Measurements from ENCODE around the gene ZNF22.

The ZNF22 gene

DNA sequence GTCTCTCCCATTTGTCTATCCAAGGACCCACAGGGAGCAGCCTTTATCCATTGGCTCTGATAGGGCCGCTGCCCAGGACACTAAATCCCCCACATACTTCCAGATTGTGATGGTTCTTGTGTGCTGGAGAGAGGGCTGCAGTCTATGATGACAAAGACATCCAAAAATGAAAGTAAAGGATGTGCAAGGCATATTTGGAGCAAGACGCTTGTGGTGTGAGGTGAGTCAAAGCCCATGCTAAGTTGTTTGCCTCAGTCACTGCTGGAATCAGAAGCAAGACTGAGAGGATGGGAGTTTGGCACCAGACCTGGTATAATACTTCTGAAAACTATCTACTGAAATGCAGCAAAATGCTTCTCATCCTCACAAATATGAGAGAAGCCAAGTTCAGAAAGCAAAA lies 22.7 kb downstream of the ZNF22 start:
- no CpG with 5 or more reads among the region's 2 CpGs for WGBS, 2 donors (ENCODE audit: extremely low coverage in 2 of 2, insufficient read length in 2 of 2, insufficient replicate concordance in 1 of 2)
- H3K27ac ChIP-seq (replicated peaks; ENCODE audit: low read length): no peak overlapping the region
- DNase-seq (ENCODE audit: low spot score): no peak

DNA sequence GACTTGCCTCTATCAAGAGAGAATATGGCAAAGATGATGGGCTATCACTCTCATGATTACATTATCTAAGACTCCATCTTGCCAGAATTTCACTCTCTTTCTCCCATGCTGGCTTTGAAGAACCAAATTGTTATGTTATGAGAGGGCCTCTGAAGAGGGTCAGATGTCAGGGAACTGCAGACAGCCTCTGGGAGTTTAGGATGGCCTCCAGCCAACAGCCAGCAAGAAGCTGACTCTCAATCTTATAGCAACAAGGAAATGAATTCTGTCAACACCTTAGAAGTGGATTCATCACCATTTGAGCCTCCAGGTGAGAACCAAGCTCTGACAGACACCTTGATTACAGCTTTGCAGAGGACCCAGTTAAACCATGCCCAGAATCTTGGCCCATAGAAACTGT lies 33.6 kb downstream of the ZNF22 start:
- no peak overlapping the region for H3K4me3 ChIP-seq (ENCODE audit: low read length in 2 of 2)
- H3K36me3 ChIP-seq (replicated peaks in 1 of 2; ENCODE audit: control insufficient read depth in 2 of 2, insufficient read depth in 2 of 2, low read length in 2 of 2): no peaks in the 10 kb centered on the region
- no peak overlapping the region for H2BK12ac ChIP-seq (ENCODE audit: low read length)

More for the DNA sequence above, 22.7 kb downstream of the ZNF22 start:
- Histone ChIP-seq H3K4me1 (ENCODE audit: control insufficient read depth in 2 of 2, insufficient read depth in 1 of 2, low read depth in 1 of 2, low read length in 2 of 2) (no peaks in the 10 kb centered on the region), H4K91ac (ENCODE audit: low read depth, low read length, poor library complexity) (no peak overlapping the region), H2BK12ac (ENCODE audit: low read length) (no peak overlapping the region), H3K14ac (ENCODE audit: low read length) (no peak overlapping the region), H3K9ac (ENCODE audit: low read depth, low read length, poor library complexity) (no peak overlapping the region), H3K27me3 (ENCODE audit: control insufficient read depth in 3 of 3, insufficient read depth in 3 of 3, low read depth in 1 of 3, low read length in 3 of 3) (no peaks in the 10 kb centered on the region), H2BK5ac (ENCODE audit: low read length) (no peak overlapping the region), H2AK5ac (ENCODE audit: low read depth, low read length) (no peak overlapping the region), H3K36me3 (replicated peaks in 1 of 2; ENCODE audit: control insufficient read depth in 2 of 2, insufficient read depth in 2 of 2, low read length in 2 of 2) (no peaks in the 10 kb centered on the region), H3K79me1 (ENCODE audit: low read depth, low read length) (no peaks in the 10 kb centered on the region), H3K4me2 (ENCODE audit: insufficient read depth, low read length, poor library complexity, severe bottlenecking) (no peak overlapping the region), H3K4me3 (ENCODE audit: low read length in 2 of 2) (no peak overlapping the region), H2BK15ac (ENCODE audit: low read length) (no peak overlapping the region), H2AFZ (ENCODE audit: low read length) (no peak overlapping the region), H3K23ac (ENCODE audit: low read depth, low read length, poor library complexity) (no peak overlapping the region), H3K18ac (ENCODE audit: low read length) (no peak overlapping the region), H3K9me3 (replicated peaks in 1 of 2; ENCODE audit: control insufficient read depth in 2 of 2, insufficient read depth in 1 of 2, low read depth in 1 of 2, low read length in 2 of 2) (no peaks in the 10 kb centered on the region), H3K4ac (ENCODE audit: low read length) (no peak overlapping the region), H4K8ac (ENCODE audit: low read depth, low read length) (no peak overlapping the region), H2BK120ac (ENCODE audit: low read depth, low read length) (no peak overlapping the region)

DNA sequence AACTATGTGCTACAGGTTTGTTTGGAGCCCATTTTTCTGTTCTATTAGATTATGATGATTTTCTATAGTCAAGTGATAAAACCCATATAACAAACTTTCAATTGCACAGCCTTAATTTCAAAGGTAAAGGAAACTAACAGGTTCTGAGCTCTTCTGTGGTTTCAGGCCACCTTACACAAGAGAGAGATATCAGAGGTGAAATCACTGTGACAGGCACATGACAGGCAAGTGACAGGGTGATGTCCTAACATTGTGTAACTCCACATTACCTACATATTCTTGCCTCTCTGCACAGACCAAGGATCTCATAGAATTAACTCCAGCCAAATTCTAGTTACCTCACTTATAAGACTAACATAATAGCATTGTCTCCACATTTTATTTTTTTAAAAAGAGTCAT lies 35.0 kb downstream of the ZNF22 start:
- H3K36me3 ChIP-seq (replicated peaks in 1 of 2; ENCODE audit: control insufficient read depth in 2 of 2, insufficient read depth in 2 of 2, low read length in 2 of 2): no peaks in the 10 kb centered on the region
- H3K18ac ChIP-seq (ENCODE audit: low read length): no peak overlapping the region
- no peak overlapping the region for H4K8ac ChIP-seq (ENCODE audit: low read depth, low read length)
- H3K4me1 ChIP-seq (ENCODE audit: control insufficient read depth in 2 of 2, insufficient read depth in 1 of 2, low read depth in 1 of 2, low read length in 2 of 2): no peaks in the 10 kb centered on the region
- H3K4me2 ChIP-seq (ENCODE audit: insufficient read depth, low read length, poor library complexity, severe bottlenecking): no peak overlapping the region
- H3K79me1 ChIP-seq (ENCODE audit: low read depth, low read length): no peaks in the 10 kb centered on the region
- no peak overlapping the region for H3K4ac ChIP-seq (ENCODE audit: low read length)
- no peak overlapping the region for H3K9ac ChIP-seq (ENCODE audit: low read depth, low read length, poor library complexity)
- no peaks in the 10 kb centered on the region for H3K9me3 ChIP-seq (replicated peaks in 1 of 2; ENCODE audit: control insufficient read depth in 2 of 2, insufficient read depth in 1 of 2, low read depth in 1 of 2, low read length in 2 of 2)
- no peak overlapping the region for H2BK12ac ChIP-seq (ENCODE audit: low read length)
- H3K27me3 ChIP-seq (ENCODE audit: control insufficient read depth in 3 of 3, insufficient read depth in 3 of 3, low read depth in 1 of 3, low read length in 3 of 3): no peaks in the 10 kb centered on the region
- H2AK5ac ChIP-seq (ENCODE audit: low read depth, low read length): no peak overlapping the region
- H2BK5ac ChIP-seq (ENCODE audit: low read length): no peak overlapping the region
- H2AFZ ChIP-seq (ENCODE audit: low read length): no peak overlapping the region
- no peak overlapping the region for H3K14ac ChIP-seq (ENCODE audit: low read length)
- H3K23ac ChIP-seq (ENCODE audit: low read depth, low read length, poor library complexity): no peak overlapping the region
- H3K4me3 ChIP-seq (ENCODE audit: low read length in 2 of 2): no peak overlapping the region
- H2BK120ac ChIP-seq (ENCODE audit: low read depth, low read length): no peak overlapping the region
- no peak overlapping the region for H4K91ac ChIP-seq (ENCODE audit: low read depth, low read length, poor library complexity)
- H2BK15ac ChIP-seq (ENCODE audit: low read length): no peak overlapping the region
- H3K27ac ChIP-seq (replicated peaks; ENCODE audit: low read length): no peak overlapping the region
- no peak for DNase-seq (ENCODE audit: low spot score)

More for the DNA sequence above, 33.6 kb downstream of the ZNF22 start:
- H2AFZ ChIP-seq (ENCODE audit: low read length): no peak overlapping the region
- no peak overlapping the region for H2BK15ac ChIP-seq (ENCODE audit: low read length)
- no peaks in the 10 kb centered on the region for H3K9me3 ChIP-seq (replicated peaks in 1 of 2; ENCODE audit: control insufficient read depth in 2 of 2, insufficient read depth in 1 of 2, low read depth in 1 of 2, low read length in 2 of 2)
- H3K4ac ChIP-seq (ENCODE audit: low read length): no peak overlapping the region
- no peak overlapping the region for H4K91ac ChIP-seq (ENCODE audit: low read depth, low read length, poor library complexity)
- H2AK5ac ChIP-seq (ENCODE audit: low read depth, low read length): no peak overlapping the region
- H2BK5ac ChIP-seq (ENCODE audit: low read length): no peak overlapping the region
- H3K27me3 ChIP-seq (ENCODE audit: control insufficient read depth in 3 of 3, insufficient read depth in 3 of 3, low read depth in 1 of 3, low read length in 3 of 3): no peaks in the 10 kb centered on the region
- no peaks in the 10 kb centered on the region for H3K4me1 ChIP-seq (ENCODE audit: control insufficient read depth in 2 of 2, insufficient read depth in 1 of 2, low read depth in 1 of 2, low read length in 2 of 2)
- no peak overlapping the region for H3K27ac ChIP-seq (replicated peaks; ENCODE audit: low read length)
- no peaks in the 10 kb centered on the region for H3K79me1 ChIP-seq (ENCODE audit: low read depth, low read length)
- H3K23ac ChIP-seq (ENCODE audit: low read depth, low read length, poor library complexity): no peak overlapping the region
- no peak for DNase-seq (ENCODE audit: low spot score)
- no peak overlapping the region for H3K9ac ChIP-seq (ENCODE audit: low read depth, low read length, poor library complexity)
- no peak overlapping the region for H4K8ac ChIP-seq (ENCODE audit: low read depth, low read length)
- no peak overlapping the region for H2BK120ac ChIP-seq (ENCODE audit: low read depth, low read length)
- H3K14ac ChIP-seq (ENCODE audit: low read length): no peak overlapping the region
- no peak overlapping the region for H3K4me2 ChIP-seq (ENCODE audit: insufficient read depth, low read length, poor library complexity, severe bottlenecking)
- H3K18ac ChIP-seq (ENCODE audit: low read length): no peak overlapping the region

DNA sequence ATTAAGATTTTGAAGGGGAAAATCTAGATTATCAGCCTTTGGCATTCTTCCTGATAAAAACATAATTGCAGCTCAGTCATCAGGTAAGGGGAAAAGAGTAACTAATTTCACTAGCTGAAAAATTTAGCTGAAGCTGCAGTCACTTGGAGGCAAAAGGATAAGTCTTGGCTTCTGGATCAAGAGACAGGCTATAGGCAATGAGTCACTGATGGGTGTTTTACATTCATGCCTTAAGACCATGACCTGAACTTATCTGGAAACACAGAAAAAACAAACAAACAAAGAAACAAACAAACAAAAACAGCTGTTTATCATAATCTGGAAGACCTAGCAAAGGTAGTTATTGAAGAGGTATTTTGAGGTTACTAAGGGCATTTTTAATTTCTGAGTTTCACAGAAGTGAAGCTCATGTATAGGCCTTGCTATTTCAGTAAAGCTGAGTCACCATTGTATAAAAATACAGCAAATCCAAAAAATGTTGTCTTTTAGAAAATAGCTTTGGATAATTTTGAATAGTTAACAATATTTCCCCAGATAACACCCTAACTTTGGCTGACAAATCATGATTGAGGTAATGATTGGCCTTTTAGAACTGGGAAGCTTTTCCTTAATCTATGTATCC lies 40.3 kb downstream of the ZNF22 start:
- H3K27ac ChIP-seq (replicated peaks; ENCODE audit: low read length): no peak overlapping the region
- no peak overlapping the region for H3K23ac ChIP-seq (ENCODE audit: low read depth, low read length, poor library complexity)
- H2BK5ac ChIP-seq (ENCODE audit: low read length): no peak overlapping the region
- no peak for DNase-seq (ENCODE audit: low spot score)
- no peak overlapping the region for H3K4ac ChIP-seq (ENCODE audit: low read length)
- no peaks in the 10 kb centered on the region for H3K4me1 ChIP-seq (ENCODE audit: control insufficient read depth in 2 of 2, insufficient read depth in 1 of 2, low read depth in 1 of 2, low read length in 2 of 2)
- H3K79me1 ChIP-seq (ENCODE audit: low read depth, low read length): no peaks in the 10 kb centered on the region
- H2BK15ac ChIP-seq (ENCODE audit: low read length): no peak overlapping the region
- no peak overlapping the region for H2BK12ac ChIP-seq (ENCODE audit: low read length)
- H3K9me3 ChIP-seq (replicated peaks in 1 of 2; ENCODE audit: control insufficient read depth in 2 of 2, insufficient read depth in 1 of 2, low read depth in 1 of 2, low read length in 2 of 2): no peaks in the 10 kb centered on the region
- H3K36me3 ChIP-seq (replicated peaks in 1 of 2; ENCODE audit: control insufficient read depth in 2 of 2, insufficient read depth in 2 of 2, low read length in 2 of 2): no peaks in the 10 kb centered on the region
- no peaks in the 10 kb centered on the region for H3K27me3 ChIP-seq (ENCODE audit: control insufficient read depth in 3 of 3, insufficient read depth in 3 of 3, low read depth in 1 of 3, low read length in 3 of 3)
- no peak overlapping the region for H2AFZ ChIP-seq (ENCODE audit: low read length)
- H2BK120ac ChIP-seq (ENCODE audit: low read depth, low read length): no peak overlapping the region
- no peak overlapping the region for H3K14ac ChIP-seq (ENCODE audit: low read length)
- H4K91ac ChIP-seq (ENCODE audit: low read depth, low read length, poor library complexity): no peak overlapping the region
- H4K8ac ChIP-seq (ENCODE audit: low read depth, low read length): no peak overlapping the region
- no peak overlapping the region for H3K4me3 ChIP-seq (ENCODE audit: low read length in 2 of 2)
- no peak overlapping the region for H3K4me2 ChIP-seq (ENCODE audit: insufficient read depth, low read length, poor library complexity, severe bottlenecking)
- H3K18ac ChIP-seq (ENCODE audit: low read length): no peak overlapping the region
- no peak overlapping the region for H3K9ac ChIP-seq (ENCODE audit: low read depth, low read length, poor library complexity)
- no peak overlapping the region for H2AK5ac ChIP-seq (ENCODE audit: low read depth, low read length)
